Measurements from ENCODE around the gene ANXA11.

The ANXA11 gene

GRCh38 chr10:80205477-80206276 is at the start of gene ANXA11:
Gene ANXA11, minus strand, starts transcription at chr10:80205537. Its CDS starts 32,676 bp downstream, at chr10:80172861.
- in situ Hi-C loops (cut with MboI; ENCODE audit: low sequenced_read_pairs): loop anchor here (25.0 kb wide), 1 partner anchor 693 kb away; the partner anchor contains the start of gene EIF5AL1

DNA sequence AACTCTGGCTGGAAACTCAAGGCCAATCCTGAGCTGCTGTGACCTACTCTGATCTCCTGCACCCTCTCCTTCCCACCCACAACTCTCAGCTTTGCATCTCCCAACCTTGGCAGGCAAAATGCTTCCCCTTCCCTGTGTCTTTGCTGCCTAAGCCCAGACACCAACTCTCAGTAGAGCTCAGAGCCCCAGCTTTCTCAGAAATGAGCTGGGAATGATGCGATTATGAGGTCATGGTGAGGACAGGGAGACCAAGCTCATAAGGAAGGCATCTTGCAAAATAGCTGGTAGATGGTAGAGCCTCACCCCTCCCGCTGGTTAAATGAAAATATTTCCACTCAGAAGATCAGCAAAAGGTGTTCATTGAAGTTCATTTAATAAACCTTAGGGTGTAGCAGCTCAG is 49.4 kb upstream of the ANXA11 start:
- in situ Hi-C loops (cut with MboI; ENCODE audit: low sequenced_read_pairs): loop anchor here (25.0 kb wide), 1 partner anchor 692 kb away; the partner anchor contains the start of gene SFTPA2

GRCh38 chr10:80253963-80254271 is 48.6 kb upstream of the ANXA11 start:
- in situ Hi-C loops (cut with MboI; ENCODE audit: low sequenced_read_pairs): loop anchor here (25.0 kb wide), 1 partner anchor 692 kb away; the partner anchor contains the start of gene SFTPA2

GRCh38 chr10:80253266-80253962 is 48.1 kb upstream of the ANXA11 start:
- in situ Hi-C loops (cut with MboI; ENCODE audit: low sequenced_read_pairs): loop anchor here (25.0 kb wide), 1 partner anchor 691 kb away; the partner anchor contains the start of gene SFTPA2

GRCh38 chr10:80252296-80252887 is 47.1 kb upstream of the ANXA11 start:
- in situ Hi-C loops (cut with MboI; ENCODE audit: low sequenced_read_pairs): loop anchor here (25.0 kb wide), 1 partner anchor 690 kb away; the partner anchor contains the start of gene SFTPA2

DNA sequence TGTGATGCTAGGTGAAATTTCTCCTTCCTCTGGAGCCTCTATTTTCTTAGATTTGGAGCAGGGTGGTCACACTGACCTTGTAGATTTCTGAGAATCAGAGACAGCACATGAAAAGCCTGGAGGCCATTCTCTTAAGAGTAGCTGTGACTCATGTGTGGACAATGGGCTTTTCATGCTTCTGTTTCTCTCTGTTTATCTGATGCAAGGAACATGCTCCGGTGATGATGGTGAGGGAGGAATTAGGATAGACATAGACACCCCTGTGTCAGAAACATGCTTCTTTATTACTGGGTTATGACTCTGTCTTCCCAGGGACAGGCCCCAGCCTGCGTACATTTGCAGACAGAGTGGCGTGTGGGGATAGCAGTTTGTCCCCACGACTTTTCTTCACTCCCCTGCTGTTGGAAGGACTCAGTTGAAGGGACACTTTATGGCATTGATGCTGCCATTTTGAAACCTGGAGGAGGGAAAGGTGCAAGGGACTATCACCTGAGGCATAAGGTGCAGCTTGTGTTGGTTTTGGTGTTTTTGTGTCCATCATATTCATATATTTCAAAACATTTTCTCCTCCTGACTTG is 46.5 kb upstream of the ANXA11 start:
- in situ Hi-C loops (cut with MboI; ENCODE audit: low sequenced_read_pairs): loop anchor here (25.0 kb wide), 1 partner anchor 689 kb away; the partner anchor contains the start of gene SFTPA2

DNA sequence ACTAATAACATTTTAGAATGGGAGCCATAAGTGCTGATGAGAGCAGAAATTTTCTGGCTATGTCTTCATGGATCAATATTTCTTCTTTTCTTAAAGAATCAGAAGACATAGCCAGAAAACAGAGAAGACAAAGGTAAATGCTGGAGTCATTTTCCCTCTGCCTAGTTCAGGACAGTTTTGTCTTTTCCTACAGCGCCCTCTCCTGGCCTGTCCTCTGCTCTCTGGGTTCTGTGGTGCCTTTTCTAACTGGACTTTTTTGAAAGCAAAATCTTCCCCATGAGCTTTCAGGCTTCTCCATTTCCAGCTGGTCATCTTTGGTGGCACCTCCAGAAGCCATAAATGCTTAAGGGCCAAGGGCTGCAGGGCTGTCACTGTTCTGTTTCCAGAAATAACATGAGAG is 45.1 kb upstream of the ANXA11 start:
- in situ Hi-C loops (cut with MboI; ENCODE audit: low sequenced_read_pairs): loop anchor here (25.0 kb wide), 1 partner anchor 688 kb away; the partner anchor contains the start of gene SFTPA2

- in situ Hi-C loops (cut with MboI; ENCODE audit: low sequenced_read_pairs): loop anchor here (25.0 kb wide), 2 partner anchors 313 to 688 kb away; partner anchors contain the start of genes SFTPA2 and SFTPD
These were observed 44.6 kb upstream of the ANXA11 start for GRCh38 chr10:80249906-80250305.

DNA sequence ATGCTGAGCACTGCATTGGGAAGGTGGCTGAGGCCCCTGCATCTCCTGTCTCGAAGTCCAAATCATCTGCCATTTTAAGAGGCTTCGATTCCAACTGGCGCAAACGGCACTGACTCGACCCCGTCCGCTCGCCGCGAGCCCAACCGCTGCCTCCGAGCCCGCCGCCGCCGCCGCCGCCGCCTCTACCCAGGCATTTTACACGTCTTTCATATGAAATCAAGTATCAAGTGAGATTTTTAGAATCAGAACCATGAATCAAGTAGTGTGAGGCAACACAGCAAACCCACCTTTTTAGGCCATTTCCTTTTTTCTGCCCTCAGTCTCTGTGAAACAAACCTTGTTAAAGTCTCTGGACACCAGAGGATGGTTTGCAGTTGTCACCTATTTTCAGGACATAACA is 42.3 kb upstream of the ANXA11 start:
- in situ Hi-C loops (cut with MboI; ENCODE audit: low sequenced_read_pairs): loop anchor here (25.0 kb wide), 1 partner anchor 310 kb away; the partner anchor contains the start of gene SFTPD

DNA sequence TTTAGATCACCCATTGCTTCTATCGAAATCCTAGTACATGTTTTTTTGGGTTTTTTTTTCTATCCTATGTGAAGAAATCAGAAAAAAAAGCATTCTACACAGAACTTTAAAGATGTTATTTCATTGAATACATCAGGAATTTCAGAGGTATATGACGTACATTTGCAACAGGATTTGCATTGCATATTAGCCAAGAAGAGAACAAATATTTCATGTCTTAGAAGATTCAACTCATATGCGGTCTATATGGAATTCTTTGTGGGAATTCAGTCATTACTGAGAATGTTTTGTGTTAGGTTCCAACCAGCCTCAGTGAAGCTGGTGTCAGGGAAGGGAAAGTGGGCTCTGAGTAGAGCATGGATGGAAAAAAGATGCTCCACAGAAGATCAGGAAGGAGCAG is 39.0 kb upstream of the ANXA11 start:
- in situ Hi-C loops (cut with MboI; ENCODE audit: low sequenced_read_pairs): loop anchor here (25.0 kb wide), 1 partner anchor 307 kb away; the partner anchor contains the start of gene SFTPD

DNA sequence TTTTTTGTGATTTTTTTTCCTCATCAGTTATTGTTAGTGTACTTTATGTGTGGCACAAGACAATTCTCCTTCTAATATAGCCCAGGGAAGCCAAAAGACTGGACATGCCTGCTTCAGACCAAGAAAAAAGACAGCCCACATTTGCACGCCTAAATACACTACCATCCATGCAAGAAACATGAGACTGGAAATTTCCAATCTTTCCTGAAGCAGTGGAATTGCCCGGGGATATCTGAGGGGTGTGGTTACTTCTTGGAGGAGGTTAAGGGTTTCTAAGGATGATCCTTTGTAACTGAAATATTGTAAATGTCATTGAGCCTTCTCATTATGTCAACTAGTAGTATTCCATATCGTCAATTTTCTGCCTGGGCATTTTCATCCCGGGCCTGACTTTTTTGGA is 37.0 kb upstream of the ANXA11 start:
- in situ Hi-C loops (cut with MboI; ENCODE audit: low sequenced_read_pairs): loop anchor here (25.0 kb wide), 1 partner anchor 305 kb away; the partner anchor contains the start of gene SFTPD

DNA sequence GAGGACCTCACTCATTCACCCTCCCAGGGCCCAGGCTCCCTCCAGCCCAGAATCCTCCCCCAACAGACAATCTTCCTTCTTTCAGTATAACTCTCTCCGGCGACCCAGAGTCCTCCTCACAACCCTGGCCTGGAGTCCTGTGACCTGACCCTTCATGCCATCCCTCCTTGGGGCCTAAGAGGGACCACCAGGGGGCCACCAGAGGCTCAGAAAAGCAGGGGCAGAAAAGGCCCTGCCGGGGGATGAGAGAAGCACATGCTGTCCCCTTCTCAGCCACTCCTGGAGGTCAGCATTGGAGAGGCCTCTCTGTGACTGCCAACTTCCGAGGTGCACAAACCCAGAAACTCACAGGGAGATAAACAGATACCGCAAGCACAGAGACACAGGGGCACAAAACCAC is 31.1 kb upstream of the ANXA11 start:
- in situ Hi-C loops (cut with MboI; ENCODE audit: low sequenced_read_pairs): loop anchor here (25.0 kb wide), 1 partner anchor 299 kb away; the partner anchor contains the start of gene SFTPD

GRCh38 chr10:80234331-80235235 is 29.2 kb upstream of the ANXA11 start:
- in situ Hi-C loops (cut with MboI; ENCODE audit: low sequenced_read_pairs): loop anchor here (25.0 kb wide), 1 partner anchor 297 kb away; the partner anchor contains the start of gene SFTPD

DNA sequence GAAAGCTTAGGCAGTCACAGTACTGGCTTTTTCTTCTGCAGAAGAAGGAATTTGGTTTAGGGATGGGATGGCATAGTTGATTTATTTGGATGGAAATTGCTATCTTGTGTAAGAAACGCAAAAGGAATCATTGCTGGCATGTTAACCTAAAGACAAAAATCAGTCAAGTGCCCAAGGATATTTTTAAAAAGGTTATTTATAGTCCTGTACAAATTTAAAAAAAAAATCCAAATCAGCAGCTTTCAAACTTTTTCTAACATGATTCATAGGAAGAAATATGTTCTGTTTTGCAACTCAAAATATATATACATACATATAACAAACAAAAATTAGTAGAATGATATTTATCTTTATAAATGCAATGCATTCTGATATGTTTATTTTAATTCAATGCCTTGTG is 28.5 kb upstream of the ANXA11 start:
- in situ Hi-C loops (cut with MboI; ENCODE audit: low sequenced_read_pairs): loop anchor here (25.0 kb wide), 1 partner anchor 297 kb away; the partner anchor contains the start of gene SFTPD

DNA sequence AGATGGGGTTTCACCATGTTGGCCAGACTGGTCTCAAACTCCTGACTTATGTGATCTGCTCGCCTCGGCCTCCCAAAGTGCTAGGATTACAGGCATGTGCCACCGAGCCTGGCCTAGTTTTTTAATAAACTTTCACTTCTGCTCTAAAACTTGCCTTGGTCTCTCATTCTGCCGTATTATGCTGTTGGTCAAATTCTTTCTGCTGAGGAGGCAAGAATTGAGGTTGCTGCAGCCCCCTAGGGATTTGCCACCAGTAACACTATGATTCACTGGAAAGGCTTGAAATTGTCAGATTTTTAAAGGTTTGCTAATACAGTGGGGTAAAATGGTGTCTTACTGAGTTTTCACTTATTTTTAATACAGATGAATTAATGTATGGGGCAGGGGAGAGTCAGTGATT is 21.4 kb upstream of the ANXA11 start:
- in situ Hi-C loops (cut with MboI; ENCODE audit: low sequenced_read_pairs): loop anchor here (25.0 kb wide), 1 partner anchor 289 kb away; the partner anchor contains the start of gene SFTPD

- in situ Hi-C loops (cut with MboI; ENCODE audit: low sequenced_read_pairs): loop anchor here (25.0 kb wide), 1 partner anchor 711 kb away; the partner anchor contains the start of gene EIF5AL1
These were observed 17.7 kb upstream of the ANXA11 start for GRCh38 chr10:80223031-80223419.

DNA sequence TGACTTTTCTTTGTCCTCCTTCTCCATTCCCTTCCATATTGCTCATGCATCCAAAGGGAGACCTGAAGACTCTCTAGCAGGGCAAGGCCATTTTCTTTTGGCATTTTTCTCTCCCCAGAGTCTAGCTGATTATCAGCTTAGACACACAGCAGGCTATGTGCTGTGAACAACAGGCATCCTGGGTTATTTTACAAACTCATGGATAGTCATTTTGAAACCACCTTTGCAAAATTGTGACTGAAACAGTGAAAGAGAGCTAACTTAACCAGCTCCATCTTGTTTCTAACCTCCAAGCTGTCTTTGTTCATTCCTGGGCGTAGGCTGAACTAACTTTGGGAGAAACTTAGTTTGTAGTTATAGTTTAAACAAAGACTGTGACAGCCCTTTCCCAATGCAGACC is 13.5 kb upstream of the ANXA11 start:
- in situ Hi-C loops (cut with MboI; ENCODE audit: low sequenced_read_pairs): loop anchor here (5.0 to 25.0 kb wide), 2 partner anchors 67 to 707 kb away; partner anchors contain the start of gene EIF5AL1

GRCh38 chr10:80214368-80214982 is 9.1 kb upstream of the ANXA11 start:
- in situ Hi-C loops (cut with MboI; ENCODE audit: low sequenced_read_pairs): loop anchor here (25.0 kb wide), 1 partner anchor 702 kb away; the partner anchor contains the start of gene EIF5AL1
